HEK293T (cell line): ENCODE results near the gene PRKCA.

Experiments
- ARNT ChIP-seq: fragments of 450-650 bp; IDR thresholded peaks from 2 replicates; pipeline ENCODE4 v1.6.1; 2017; ENCODE audit warnings: mild to moderate bottlenecking
- ELF4 ChIP-seq: fragments of 450-650 bp; IDR thresholded peaks from 2 replicates; pipeline ENCODE4 v1.6.1; 2017; ENCODE audit warnings: antibody characterized with exemption
- FOXM1 ChIP-seq: fragments of 450-650 bp; IDR thresholded peaks from 2 replicates; pipeline ENCODE4 v1.6.1; 2017; ENCODE audit warnings: mild to moderate bottlenecking, borderline replicate concordance
- LEF1 ChIP-seq: fragments of 450-650 bp; IDR thresholded peaks from 2 replicates; pipeline ENCODE4 v1.6.1; 2017; ENCODE audit warnings: mild to moderate bottlenecking, borderline replicate concordance
- SP1 ChIP-seq: fragments of 450-650 bp; IDR thresholded peaks from 2 replicates; pipeline ENCODE4 v1.6.1; 2017
- ZNF384 ChIP-seq: fragments of 450-650 bp; IDR thresholded peaks from 2 replicates; pipeline ENCODE4 v1.6.1; 2016
- TF ChIP-seq, protein P1 (sequence below): fragments of 450-650 bp; IDR thresholded peaks from 2 replicates; pipeline ENCODE4 v1.6.1; 2016

GRCh38 chr17:66584927-66585326 lies 282.5 kb downstream of the PRKCA start:
- no peak for TF ChIP-seq ARNT
- TF ChIP-seq ZNF384, result no peak
- TF ChIP-seq, protein P1, sequence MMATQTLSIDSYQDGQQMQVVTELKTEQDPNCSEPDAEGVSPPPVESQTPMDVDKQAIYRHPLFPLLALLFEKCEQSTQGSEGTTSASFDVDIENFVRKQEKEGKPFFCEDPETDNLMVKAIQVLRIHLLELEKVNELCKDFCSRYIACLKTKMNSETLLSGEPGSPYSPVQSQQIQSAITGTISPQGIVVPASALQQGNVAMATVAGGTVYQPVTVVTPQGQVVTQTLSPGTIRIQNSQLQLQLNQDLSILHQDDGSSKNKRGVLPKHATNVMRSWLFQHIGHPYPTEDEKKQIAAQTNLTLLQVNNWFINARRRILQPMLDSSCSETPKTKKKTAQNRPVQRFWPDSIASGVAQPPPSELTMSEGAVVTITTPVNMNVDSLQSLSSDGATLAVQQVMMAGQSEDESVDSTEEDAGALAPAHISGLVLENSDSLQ, result no peak
- TF ChIP-seq FOXM1, result no peak
- no peak for TF ChIP-seq SP1
- TF ChIP-seq ELF4, result no peak
- no peak for TF ChIP-seq LEF1
